Retinal pigment epithelial cell (primary cell): ENCODE data around the gene CLEC12A.
"Not testable (repeated sequence)": the region's sequence is repeated elsewhere in the genome, so short reads cannot be mapped to it uniquely, and the experiment has no call there.

Experiments
- DNase-seq: peaks from one replicate; pipeline ENCODE4 v3.0.0-alpha.2; 2010; ENCODE audit warnings: low read depth
- H3K4me3 ChIP-seq: 2 replicates; pipeline ENCODE4 v1.5.1; 2011; ENCODE audit warnings: mild to moderate bottlenecking, low read length, control low read depth, moderate library complexity
- CTCF ChIP-seq: conservative IDR thresholded peaks from 2 replicates; pipeline ENCODE4 v1.5.1; 2011; ENCODE audit warnings: low read depth, low read length, control low read depth, inconsistent platforms

Gene CLEC12A

GRCh38 chr12:10018386-10018785 lies 47.2 kb downstream of the CLEC12A start:
- DNase-seq, result no peak
- no peak overlapping the region for H3K4me3 ChIP-seq
- no peak for TF ChIP-seq CTCF

- no peak for TF ChIP-seq CTCF
- DNase-seq, result no peak
- no peak overlapping the region for H3K4me3 ChIP-seq
These were observed 50.1 kb downstream of the CLEC12A start for GRCh38 chr12:10021342-10021741.

GRCh38 chr12:10025236-10025635 lies 54.0 kb downstream of the CLEC12A start:
- no peak overlapping the region for H3K4me3 ChIP-seq
- TF ChIP-seq CTCF, result no peak
- DNase-seq, result no peak

GRCh38 chr12:10026666-10027065 lies 55.5 kb downstream of the CLEC12A start:
- not testable (repeated sequence) for DNase-seq, H3K4me3 ChIP-seq

GRCh38 chr12:10027311-10027710 lies 56.1 kb downstream of the CLEC12A start:
- no peak overlapping the region for H3K4me3 ChIP-seq
- no peak for DNase-seq
- TF ChIP-seq CTCF, result no peak

GRCh38 chr12:10027721-10028120 lies 56.5 kb downstream of the CLEC12A start:
- TF ChIP-seq CTCF, result no peak
- no peak for DNase-seq

GRCh38 chr12:10030446-10030845 lies 59.2 kb downstream of the CLEC12A start, which contains the start of gene CLEC9A:
Gene CLEC9A, plus strand, starts transcription at chr12:10030682. Its CDS starts 22,006 bp downstream, at chr12:10052688.
- no peak for DNase-seq
- H3K4me3 ChIP-seq, result no peak within 1 kb of the TSS
- no peak for TF ChIP-seq CTCF

More at GRCh38 chr12:10027721-10028120, 56.5 kb downstream of the CLEC12A start:
- no peak overlapping the region for H3K4me3 ChIP-seq

- no peak for DNase-seq
- no peak for TF ChIP-seq CTCF
- no peak overlapping the region for H3K4me3 ChIP-seq
These were observed 60.1 kb downstream of the CLEC12A start for GRCh38 chr12:10031321-10031720.
